ENCODE results near the gene OPA3.
A peak's percentile ranks its signal among the peaks of the same experiment; 100 is the strongest.
"Not testable (repeated sequence)": the region's sequence is repeated elsewhere in the genome, so short reads cannot be mapped to it uniquely, and the experiment has no call there.

Gene OPA3

DNA sequence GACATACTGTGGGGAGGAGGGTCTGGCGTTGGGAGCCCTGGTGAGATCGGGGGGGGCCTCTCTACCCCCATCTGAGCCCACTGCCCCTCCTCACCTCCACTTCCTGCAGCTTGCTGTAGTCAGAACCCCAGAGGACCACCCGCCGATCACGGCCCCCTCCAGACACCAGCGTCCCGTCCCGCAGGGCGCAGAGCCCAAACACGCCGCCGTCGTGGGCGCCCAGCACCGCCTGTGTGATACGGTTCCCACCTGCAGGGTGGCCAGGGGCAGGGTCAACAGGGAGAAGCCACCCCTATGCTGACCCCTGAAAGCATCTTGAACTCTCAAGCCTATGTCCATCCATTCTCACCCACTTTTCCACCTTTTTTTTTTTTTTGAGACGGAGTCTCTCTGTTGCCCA, 36.8 kb upstream of the OPA3 start:
- TF ChIP-seq, protein P1, sequence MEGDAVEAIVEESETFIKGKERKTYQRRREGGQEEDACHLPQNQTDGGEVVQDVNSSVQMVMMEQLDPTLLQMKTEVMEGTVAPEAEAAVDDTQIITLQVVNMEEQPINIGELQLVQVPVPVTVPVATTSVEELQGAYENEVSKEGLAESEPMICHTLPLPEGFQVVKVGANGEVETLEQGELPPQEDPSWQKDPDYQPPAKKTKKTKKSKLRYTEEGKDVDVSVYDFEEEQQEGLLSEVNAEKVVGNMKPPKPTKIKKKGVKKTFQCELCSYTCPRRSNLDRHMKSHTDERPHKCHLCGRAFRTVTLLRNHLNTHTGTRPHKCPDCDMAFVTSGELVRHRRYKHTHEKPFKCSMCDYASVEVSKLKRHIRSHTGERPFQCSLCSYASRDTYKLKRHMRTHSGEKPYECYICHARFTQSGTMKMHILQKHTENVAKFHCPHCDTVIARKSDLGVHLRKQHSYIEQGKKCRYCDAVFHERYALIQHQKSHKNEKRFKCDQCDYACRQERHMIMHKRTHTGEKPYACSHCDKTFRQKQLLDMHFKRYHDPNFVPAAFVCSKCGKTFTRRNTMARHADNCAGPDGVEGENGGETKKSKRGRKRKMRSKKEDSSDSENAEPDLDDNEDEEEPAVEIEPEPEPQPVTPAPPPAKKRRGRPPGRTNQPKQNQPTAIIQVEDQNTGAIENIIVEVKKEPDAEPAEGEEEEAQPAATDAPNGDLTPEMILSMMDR (IDR thresholded peaks at IDR 0.05; ENCODE audit: borderline replicate concordance, control extremely low read depth, extremely low read depth, insufficient read depth, missing control alignments): no peak
- no peak for DNase-seq (ENCODE audit: low spot score)
- in situ Hi-C loops (cut with MboI; ENCODE audit: low sequenced_read_pairs, unreplicated experiment): no loop called here

DNA sequence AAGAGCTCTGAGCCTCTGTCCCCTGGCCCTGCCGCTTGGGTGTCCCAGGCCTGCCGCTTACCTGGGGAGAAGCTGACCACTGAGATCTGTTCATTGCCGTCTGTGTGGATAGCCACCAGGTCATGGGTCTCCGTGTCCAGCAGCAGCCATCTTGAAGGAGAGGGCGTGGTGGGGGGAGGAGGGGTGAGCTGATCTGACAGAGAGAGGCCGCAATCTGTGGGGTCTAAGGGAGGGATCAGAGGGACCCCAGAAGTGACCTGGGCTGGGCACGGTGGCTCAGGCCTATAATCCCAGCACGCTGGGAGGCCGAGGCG, 32.1 kb upstream of the OPA3 start:
- in situ Hi-C loops (cut with MboI; ENCODE audit: low sequenced_read_pairs, unreplicated experiment): no loop called here
- TF ChIP-seq, protein P1 (IDR thresholded peaks at IDR 0.05; ENCODE audit: borderline replicate concordance, control extremely low read depth, extremely low read depth, insufficient read depth, missing control alignments): no peak
- DNase-seq (ENCODE audit: low spot score): no peak

DNA sequence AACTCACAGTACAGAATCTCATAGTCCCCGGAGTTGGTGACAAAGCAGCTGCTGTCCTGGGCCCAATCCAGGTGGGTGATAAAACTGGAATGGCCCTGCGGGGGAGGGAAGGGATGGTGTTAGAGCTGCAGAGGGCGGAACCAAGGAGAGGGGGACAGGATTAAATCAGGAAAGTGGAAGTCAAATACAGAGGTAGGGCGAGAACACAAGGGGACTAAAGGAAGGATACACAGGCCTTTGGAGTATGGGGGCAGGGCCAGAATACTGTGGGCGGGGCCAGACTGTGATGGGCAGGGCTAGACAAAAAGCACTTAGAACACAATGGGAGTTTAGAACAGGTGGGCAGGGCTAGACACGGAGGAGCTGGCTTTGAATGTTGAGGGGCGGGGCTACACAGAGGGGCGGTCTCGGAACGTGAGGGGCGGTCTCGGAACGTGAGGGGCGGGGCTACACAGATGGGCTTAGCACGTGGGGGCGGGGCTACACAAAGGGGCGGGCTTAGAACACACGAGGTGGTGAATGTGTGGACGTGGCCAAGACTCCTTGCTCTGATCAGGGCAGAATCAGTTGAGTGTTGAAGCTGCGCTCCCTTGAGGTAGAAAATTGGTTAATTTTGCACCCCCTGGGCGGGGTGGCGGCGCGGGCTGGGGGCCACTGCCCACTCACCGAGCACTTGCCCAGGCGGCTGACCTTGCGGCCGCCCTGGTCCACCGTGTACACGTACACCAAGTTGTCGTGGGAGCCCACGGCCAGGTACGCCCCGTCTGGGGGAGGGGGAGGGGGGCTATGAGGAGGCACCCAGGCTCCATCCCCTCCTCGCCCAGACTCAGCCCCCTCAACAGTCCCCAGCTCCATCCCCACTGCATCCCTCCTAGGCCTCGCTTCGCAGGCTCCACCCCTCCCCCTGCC, 31.4 kb upstream of the OPA3 start:
- in situ Hi-C loops (cut with MboI; ENCODE audit: low sequenced_read_pairs, unreplicated experiment): no loop called here
- DNase-seq (ENCODE audit: low spot score): peak; percentile 94
- TF ChIP-seq, protein P1 (IDR thresholded peaks at IDR 0.05; ENCODE audit: borderline replicate concordance, control extremely low read depth, extremely low read depth, insufficient read depth, missing control alignments): no peak

DNA sequence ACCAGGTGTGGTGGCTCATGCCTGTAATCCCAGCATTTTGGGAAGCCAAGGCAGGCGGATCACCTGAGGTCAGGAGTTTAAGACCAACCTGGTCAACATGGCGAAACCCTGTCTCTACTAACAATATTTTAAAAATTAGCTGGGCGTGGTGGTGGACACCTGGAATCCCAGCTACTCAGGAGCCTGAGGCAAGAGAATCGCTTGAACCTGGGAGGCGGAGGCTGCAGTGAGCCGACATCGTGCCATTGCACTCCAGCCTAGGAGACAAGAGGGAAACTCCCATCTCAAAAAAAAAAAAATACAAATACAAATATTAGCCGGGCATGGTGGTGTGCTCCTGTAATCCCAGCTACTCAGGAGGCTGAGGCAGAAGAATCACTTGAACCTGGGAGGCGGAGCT, 30.5 kb upstream of the OPA3 start:
- DNase-seq (ENCODE audit: low spot score); in situ Hi-C loops (cut with MboI; ENCODE audit: low sequenced_read_pairs, unreplicated experiment): not testable (repeated sequence)

DNA sequence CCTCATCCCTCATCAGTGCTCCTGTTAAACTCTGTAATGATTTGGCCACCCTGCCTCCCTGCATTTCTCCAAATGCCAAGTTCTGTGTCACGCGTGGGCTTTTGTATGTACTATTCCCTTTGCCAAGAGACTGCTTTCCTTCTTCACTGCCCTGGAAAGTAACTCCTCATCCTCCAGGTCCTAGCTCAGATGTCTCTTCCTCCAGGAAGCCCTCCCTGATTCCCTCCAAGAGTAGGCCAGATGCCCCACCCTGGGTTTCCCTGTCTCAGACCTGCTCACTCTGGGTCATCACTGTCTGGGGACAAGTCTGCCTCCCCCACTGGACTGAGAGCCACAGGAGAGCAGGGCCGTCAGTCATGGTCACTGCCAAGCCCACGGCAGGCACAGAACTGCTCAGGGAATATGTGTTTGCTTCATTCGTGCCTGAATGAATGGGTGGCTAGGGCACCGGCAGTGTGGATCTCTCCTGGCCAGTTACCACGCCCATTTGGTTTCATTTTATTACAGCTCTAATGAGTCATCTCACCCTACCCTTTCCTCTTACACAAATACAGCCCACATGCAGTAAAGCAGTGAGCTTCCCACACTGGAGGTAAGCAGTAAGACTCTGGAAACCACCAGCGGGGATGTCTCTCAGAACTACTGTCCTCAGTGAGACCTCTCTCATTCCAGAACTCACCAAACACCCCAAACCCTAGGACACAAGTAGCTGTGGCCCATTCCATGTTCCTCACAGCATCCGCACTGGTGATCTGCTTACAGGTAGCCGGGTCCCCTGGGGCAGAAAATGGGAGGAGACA, 29.5 kb upstream of the OPA3 start:
- in situ Hi-C loops (cut with MboI; ENCODE audit: low sequenced_read_pairs, unreplicated experiment): no loop called here
- TF ChIP-seq, protein P1 (IDR thresholded peaks at IDR 0.05; ENCODE audit: borderline replicate concordance, control extremely low read depth, extremely low read depth, insufficient read depth, missing control alignments): no peak
- peak; percentile 82 for DNase-seq (ENCODE audit: low spot score)

DNA sequence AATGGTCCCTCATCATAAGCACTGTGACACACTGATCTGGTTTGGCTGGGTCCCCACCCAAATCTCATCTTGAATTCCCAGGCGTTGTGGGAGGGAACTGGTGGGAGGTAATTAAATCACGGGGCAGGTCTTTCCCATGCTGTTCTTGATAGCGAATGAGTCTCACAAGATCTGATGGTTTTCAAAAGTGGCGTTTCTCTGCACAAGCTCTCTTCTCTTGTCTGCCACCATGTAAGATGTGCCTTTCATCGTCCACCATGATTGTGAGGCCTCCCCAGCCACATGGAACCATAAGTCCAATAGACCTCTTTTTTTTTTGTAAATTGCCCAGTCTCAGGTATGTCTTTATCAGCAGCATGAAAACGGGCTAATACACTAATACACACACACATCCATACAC, 24.3 kb upstream of the OPA3 start:
- in situ Hi-C loops (cut with MboI; ENCODE audit: low sequenced_read_pairs, unreplicated experiment): no loop called here
- DNase-seq (ENCODE audit: low spot score): no peak
- TF ChIP-seq, protein P1 (IDR thresholded peaks at IDR 0.05; ENCODE audit: borderline replicate concordance, control extremely low read depth, extremely low read depth, insufficient read depth, missing control alignments): no peak
